Measurements from ENCODE around the gene FAM78B. TPM values are rescaled to one million over a fixed set of nuclear protein-coding genes. Genes with fewer than 3 reads are reported as not detected.

The FAM78B gene
- total RNA-seq, 1 experiment from 2014 or later = 0.24 TPM

GRCh38 chr1:166119471-166119965, 47.3 kb downstream of the FAM78B start:
- no peaks in the 10 kb centered on the region for H3K4me1 ChIP-seq (ENCODE audit: insufficient read depth, low read length, poor library complexity, severe bottlenecking)
- H3K27me3 ChIP-seq (replicated peaks; ENCODE audit: insufficient read depth, low read depth, low read length, poor library complexity) = no peaks in the 10 kb centered on the region
- POLR2A ChIA-PET (ENCODE audit: low non-redundant PET) = no interaction called here
- no peak for DNase-seq (ENCODE audit: low spot score)
- CTCF ChIA-PET = no interaction called here
- no peaks in the 10 kb centered on the region for H3K9me3 ChIP-seq (ENCODE audit: low read depth, low read length, poor library complexity, severe bottlenecking)
- no peak overlapping the region for H3K27ac ChIP-seq (ENCODE audit: low read depth, low read length, poor library complexity, severe bottlenecking)
- TF ChIP-seq EZH2 (IDR thresholded peaks at IDR 0.05; ENCODE audit: borderline replicate concordance, low read depth, low read length, poor library complexity, severe bottlenecking) (no peak), CTCF (conservative IDR thresholded peaks at IDR 0.05; ENCODE audit: low read depth, low read length) (no peak)
- intact Hi-C loops (cut with micrococcal nuclease; ENCODE audit: unreplicated experiment) = no loop called here
- H3K4me3 ChIP-seq (ENCODE audit: low read depth, low read length, poor library complexity, severe bottlenecking) = no peak overlapping the region
- H3K36me3 ChIP-seq (ENCODE audit: insufficient read depth, low read length, poor library complexity, severe bottlenecking) = no peaks in the 10 kb centered on the region
- no TSS peak for BruUV-seq (replicated peaks)

GRCh38 chr1:166117776-166118175, 49.0 kb downstream of the FAM78B start:
- H3K27ac ChIP-seq (ENCODE audit: low read depth, low read length, poor library complexity, severe bottlenecking) = no peak overlapping the region
- ChIA-PET POLR2A (ENCODE audit: low non-redundant PET) (no interaction called here), CTCF (no interaction called here)
- H3K4me1 ChIP-seq (ENCODE audit: insufficient read depth, low read length, poor library complexity, severe bottlenecking) = no peaks in the 10 kb centered on the region
- H3K4me3 ChIP-seq (ENCODE audit: low read depth, low read length, poor library complexity, severe bottlenecking) = no peak overlapping the region
- H3K27me3 ChIP-seq (replicated peaks; ENCODE audit: insufficient read depth, low read depth, low read length, poor library complexity) = no peaks in the 10 kb centered on the region
- BruUV-seq (replicated peaks) = no TSS peak
- no peaks in the 10 kb centered on the region for H3K9me3 ChIP-seq (ENCODE audit: low read depth, low read length, poor library complexity, severe bottlenecking)
- intact Hi-C loops (cut with micrococcal nuclease; ENCODE audit: unreplicated experiment) = no loop called here
- no peaks in the 10 kb centered on the region for H3K36me3 ChIP-seq (ENCODE audit: insufficient read depth, low read length, poor library complexity, severe bottlenecking)
- TF ChIP-seq EZH2 (IDR thresholded peaks at IDR 0.05; ENCODE audit: borderline replicate concordance, low read depth, low read length, poor library complexity, severe bottlenecking) (no peak), CTCF (conservative IDR thresholded peaks at IDR 0.05; ENCODE audit: low read depth, low read length) (no peak)
- no peak for DNase-seq (ENCODE audit: low spot score)

GRCh38 chr1:166116026-166116425, 50.8 kb downstream of the FAM78B start:
- DNase-seq (ENCODE audit: low spot score) = no peak
- no peaks in the 10 kb centered on the region for H3K9me3 ChIP-seq (ENCODE audit: low read depth, low read length, poor library complexity, severe bottlenecking)
- no peak for TF ChIP-seq CTCF (conservative IDR thresholded peaks at IDR 0.05; ENCODE audit: low read depth, low read length)
- no peak for TF ChIP-seq EZH2 (IDR thresholded peaks at IDR 0.05; ENCODE audit: borderline replicate concordance, low read depth, low read length, poor library complexity, severe bottlenecking)
- ChIA-PET POLR2A (ENCODE audit: low non-redundant PET) (no interaction called here), CTCF (no interaction called here)
- intact Hi-C loops (cut with micrococcal nuclease; ENCODE audit: unreplicated experiment) = no loop called here
- H3K27me3 ChIP-seq (replicated peaks; ENCODE audit: insufficient read depth, low read depth, low read length, poor library complexity) = no peaks in the 10 kb centered on the region
- H3K36me3 ChIP-seq (ENCODE audit: insufficient read depth, low read length, poor library complexity, severe bottlenecking) = no peaks in the 10 kb centered on the region
- BruUV-seq (replicated peaks) = no TSS peak
- no peaks in the 10 kb centered on the region for H3K4me1 ChIP-seq (ENCODE audit: insufficient read depth, low read length, poor library complexity, severe bottlenecking)
- no peak overlapping the region for H3K27ac ChIP-seq (ENCODE audit: low read depth, low read length, poor library complexity, severe bottlenecking)
- no peak overlapping the region for H3K4me3 ChIP-seq (ENCODE audit: low read depth, low read length, poor library complexity, severe bottlenecking)
